ENCODE results near the gene NECTIN4. TPM values are rescaled to one million over a fixed set of nuclear protein-coding genes. Genes with fewer than 3 reads are reported as not detected.

Gene NECTIN4
- total and polyA plus RNA-seq, 2 of the 13 experiments (the other 11 are each of a cell fraction or from before 2014, with no cell fraction given), result 5.9 to 12.4 TPM

- TF ChIP-seq NFATC3 (CRISPR knock-in tag; IDR thresholded peaks at IDR 0.05) (no peak), DMTF1 (CRISPR knock-in tag; IDR thresholded peaks at IDR 0.05) (no peak), JUND (CRISPR knock-in tag; IDR thresholded peaks at IDR 0.05) (0 out of 2 replicates have a peak, but pooled peaks have one; percentile 16), ZNF430 (CRISPR knock-in tag; IDR thresholded peaks at IDR 0.05) (no peak), ZC3H4 (CRISPR knock-in tag; IDR thresholded peaks at IDR 0.05; ENCODE audit: borderline replicate concordance) (no peak), MTF2 (CRISPR knock-in tag; IDR thresholded peaks at IDR 0.05; ENCODE audit: borderline replicate concordance) (no peak), SP1 (IDR thresholded peaks at IDR 0.05) (no peak), SP1 (CRISPR knock-in tag; IDR thresholded peaks at IDR 0.05) (no peak), ZBTB39 (CRISPR knock-in tag; IDR thresholded peaks at IDR 0.05) (no peak), RFXAP (CRISPR knock-in tag; IDR thresholded peaks at IDR 0.05; ENCODE audit: borderline replicate concordance) (no peak), SNRNP70 (IDR thresholded peaks at IDR 0.05; ENCODE audit: low read depth, low read length) (no peak), ZSCAN25 (CRISPR knock-in tag; IDR thresholded peaks at IDR 0.05) (no peak), CSRNP2 (CRISPR knock-in tag; conservative IDR thresholded peaks at IDR 0.05; ENCODE audit: low read depth) (no peak), MBNL3 (CRISPR knock-in tag; conservative IDR thresholded peaks at IDR 0.05) (no peak), ZNF597 (CRISPR knock-in tag; IDR thresholded peaks at IDR 0.05) (no peak), ZNF768 (CRISPR knock-in tag; IDR thresholded peaks at IDR 0.05) (no peak), CHCHD3 (CRISPR knock-in tag; IDR thresholded peaks at IDR 0.05) (no peak)
- TF ChIP-seq, protein P1, sequence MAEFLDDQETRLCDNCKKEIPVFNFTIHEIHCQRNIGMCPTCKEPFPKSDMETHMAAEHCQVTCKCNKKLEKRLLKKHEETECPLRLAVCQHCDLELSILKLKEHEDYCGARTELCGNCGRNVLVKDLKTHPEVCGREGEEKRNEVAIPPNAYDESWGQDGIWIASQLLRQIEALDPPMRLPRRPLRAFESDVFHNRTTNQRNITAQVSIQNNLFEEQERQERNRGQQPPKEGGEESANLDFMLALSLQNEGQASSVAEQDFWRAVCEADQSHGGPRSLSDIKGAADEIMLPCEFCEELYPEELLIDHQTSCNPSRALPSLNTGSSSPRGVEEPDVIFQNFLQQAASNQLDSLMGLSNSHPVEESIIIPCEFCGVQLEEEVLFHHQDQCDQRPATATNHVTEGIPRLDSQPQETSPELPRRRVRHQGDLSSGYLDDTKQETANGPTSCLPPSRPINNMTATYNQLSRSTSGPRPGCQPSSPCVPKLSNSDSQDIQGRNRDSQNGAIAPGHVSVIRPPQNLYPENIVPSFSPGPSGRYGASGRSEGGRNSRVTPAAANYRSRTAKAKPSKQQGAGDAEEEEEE (CRISPR knock-in tag; IDR thresholded peaks at IDR 0.05; ENCODE audit: borderline replicate concordance), result no peak
Observed at GRCh38 chr1:161082996-161083747, 6.2 kb downstream of the NECTIN4 start (continued).

Measured in HepG2 (cell line).